Astrocyte (in vitro differentiated cells and primary cell): ENCODE measurements around the gene DOLPP1. TPM values are rescaled to one million over a fixed set of nuclear protein-coding genes. Genes with fewer than 3 reads are reported as not detected.

Experiments
- DNase-seq: peaks from one replicate; pipeline ENCODE4 v3.0.0-alpha.2; 2010; ENCODE audit warnings: low read depth
- FAIRE-seq: peaks from 2 replicates; lab custom pipeline; 2011; peaks lifted over from hg19 to GRCh38; lab: Jason Lieb, UNC
- H2AFZ ChIP-seq: 2 replicates; pipeline ENCODE4 v1.6.0; 2012; ENCODE audit warnings: low read depth, low read length, inconsistent platforms
- H3K27ac ChIP-seq: 2 replicates; pipeline ENCODE4 v1.5.1; 2011; ENCODE audit warnings: low read depth, low read length, inconsistent platforms
- H3K27me3 ChIP-seq: 2 replicates; pipeline ENCODE4 v1.6.0; 2011; ENCODE audit warnings: low read length, inconsistent platforms; ENCODE audit not compliant: insufficient read depth
- H3K36me3 ChIP-seq: 2 replicates; pipeline ENCODE4 v1.5.1; 2011; ENCODE audit warnings: low read length, inconsistent platforms; ENCODE audit not compliant: insufficient read depth
- H3K4me1 ChIP-seq: 2 replicates; pipeline ENCODE4 v1.5.1; 2011; ENCODE audit warnings: low read length, inconsistent platforms; ENCODE audit not compliant: insufficient read depth
- H3K4me2 ChIP-seq: 2 replicates; pipeline ENCODE4 v1.6.0; 2012; ENCODE audit warnings: low read length, inconsistent platforms
- H3K4me3 ChIP-seq: 2 replicates; pipeline ENCODE4 v1.5.1; 2011; ENCODE audit warnings: low read depth, mild to moderate bottlenecking, low read length, inconsistent platforms; ENCODE audit not compliant: insufficient read depth
- H3K79me2 ChIP-seq: 2 replicates; pipeline ENCODE4 v1.6.0; 2012; ENCODE audit warnings: mild to moderate bottlenecking, low read length, inconsistent platforms; ENCODE audit not compliant: insufficient read depth
- H3K9ac ChIP-seq: 2 replicates; pipeline ENCODE4 v1.6.0; 2012; ENCODE audit warnings: mild to moderate bottlenecking, low read length, inconsistent platforms
- H3K9me3 ChIP-seq: 2 replicates; pipeline ENCODE4 v1.5.1; 2012; ENCODE audit warnings: low read depth, mild to moderate bottlenecking, low read length, inconsistent platforms; ENCODE audit not compliant: insufficient read depth
- H4K20me1 ChIP-seq: 2 replicates; pipeline ENCODE4 v1.6.0; 2012; ENCODE audit warnings: low read length, inconsistent platforms; ENCODE audit not compliant: insufficient read depth
- H3K27ac Mint-ChIP-seq: one replicate; pipeline ENCODE4 v1.8.0; 2021; ENCODE audit warnings: mild to moderate bottlenecking, mixed read lengths; ENCODE audit not compliant: unreplicated experiment
- H3K27me3 Mint-ChIP-seq: one replicate; pipeline ENCODE4 v1.8.0; 2021; ENCODE audit warnings: low read depth, mixed read lengths; ENCODE audit not compliant: unreplicated experiment
- H3K36me3 Mint-ChIP-seq: one replicate; pipeline ENCODE4 v1.8.0; 2021; ENCODE audit warnings: low read depth, mixed read lengths; ENCODE audit not compliant: unreplicated experiment
- H3K4me1 Mint-ChIP-seq: one replicate; pipeline ENCODE4 v1.8.0; 2021; ENCODE audit warnings: low read depth, mixed read lengths; ENCODE audit not compliant: unreplicated experiment
- H3K4me3 Mint-ChIP-seq: one replicate; pipeline ENCODE4 v1.8.0; 2021; ENCODE audit warnings: mild to moderate bottlenecking, moderate library complexity, mixed read lengths; ENCODE audit not compliant: unreplicated experiment
- H3K9me3 Mint-ChIP-seq: one replicate; pipeline ENCODE4 v1.8.0; 2021; ENCODE audit warnings: mild to moderate bottlenecking, mixed read lengths; ENCODE audit not compliant: unreplicated experiment
- EZH2 ChIP-seq: IDR thresholded peaks from 2 replicates; pipeline ENCODE4 v1.6.1; 2012; ENCODE audit warnings: mild to moderate bottlenecking, low read length, inconsistent platforms; ENCODE audit not compliant: insufficient read depth
- total RNA-seq: library from RNA; stranded (reverse); gene quantifications from 2 replicates; pipeline ENCODE4 v1.2.1, GENCODE V29; 2021
- TF ChIP-seq, protein P1 (sequence below): IDR thresholded peaks from 2 replicates; pipeline ENCODE4 v1.5.1; 2011; ENCODE audit warnings: low read depth, mild to moderate bottlenecking, inconsistent platforms, low read length, moderate library complexity; ENCODE audit not compliant: insufficient read depth

DOLPP1 gene
- total RNA-seq, 1 donor from 2014 or later = 17.9 TPM

DNA sequence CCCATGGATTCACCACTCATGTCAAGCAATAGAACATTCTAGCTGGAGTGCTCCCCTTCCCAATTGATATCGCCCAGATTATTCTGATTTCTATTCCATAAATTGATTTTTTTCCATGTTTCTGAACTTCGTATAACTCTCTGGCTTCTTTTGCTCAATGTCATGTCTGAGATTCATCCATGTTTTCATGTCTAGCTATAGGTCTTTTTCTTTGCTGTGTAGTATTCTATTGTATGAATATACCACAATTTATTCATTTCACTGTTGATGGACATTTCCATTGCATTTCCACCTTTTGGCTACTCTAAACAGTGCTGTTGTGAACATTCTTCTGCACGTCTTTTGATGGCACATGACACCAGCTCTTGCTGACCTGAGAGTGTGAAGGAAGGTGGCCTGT, 49.9 kb downstream of the DOLPP1 start:
- Histone ChIP-seq H3K36me3 (peaks cover 3% of the 10 kb centered on the region), H2AFZ (no peak overlapping the region), H3K9me3 (no peaks in the 10 kb centered on the region), H3K79me2 (no peaks in the 10 kb centered on the region), H3K9ac (no peak overlapping the region), H3K4me3 (no peak overlapping the region), H3K4me2 (no peak overlapping the region), H3K27me3 (no peaks in the 10 kb centered on the region), H3K4me1 (peaks cover 8% of the 10 kb centered on the region), H3K27ac (no peak overlapping the region), H4K20me1 (peaks cover 12% of the 10 kb centered on the region)
- Mint-ChIP-seq H3K27me3 (no peaks in the 10 kb centered on the region), H3K4me1 (peaks cover 6% of the 10 kb centered on the region), H3K36me3 (peaks cover 13% of the 10 kb centered on the region), H3K4me3 (no peak overlapping the region), H3K27ac (no peak overlapping the region), H3K9me3 (no peaks in the 10 kb centered on the region)
- TF ChIP-seq, protein P1, sequence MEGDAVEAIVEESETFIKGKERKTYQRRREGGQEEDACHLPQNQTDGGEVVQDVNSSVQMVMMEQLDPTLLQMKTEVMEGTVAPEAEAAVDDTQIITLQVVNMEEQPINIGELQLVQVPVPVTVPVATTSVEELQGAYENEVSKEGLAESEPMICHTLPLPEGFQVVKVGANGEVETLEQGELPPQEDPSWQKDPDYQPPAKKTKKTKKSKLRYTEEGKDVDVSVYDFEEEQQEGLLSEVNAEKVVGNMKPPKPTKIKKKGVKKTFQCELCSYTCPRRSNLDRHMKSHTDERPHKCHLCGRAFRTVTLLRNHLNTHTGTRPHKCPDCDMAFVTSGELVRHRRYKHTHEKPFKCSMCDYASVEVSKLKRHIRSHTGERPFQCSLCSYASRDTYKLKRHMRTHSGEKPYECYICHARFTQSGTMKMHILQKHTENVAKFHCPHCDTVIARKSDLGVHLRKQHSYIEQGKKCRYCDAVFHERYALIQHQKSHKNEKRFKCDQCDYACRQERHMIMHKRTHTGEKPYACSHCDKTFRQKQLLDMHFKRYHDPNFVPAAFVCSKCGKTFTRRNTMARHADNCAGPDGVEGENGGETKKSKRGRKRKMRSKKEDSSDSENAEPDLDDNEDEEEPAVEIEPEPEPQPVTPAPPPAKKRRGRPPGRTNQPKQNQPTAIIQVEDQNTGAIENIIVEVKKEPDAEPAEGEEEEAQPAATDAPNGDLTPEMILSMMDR = no peak
- TF ChIP-seq EZH2 = no peak
- FAIRE-seq (no peak), DNase-seq (no peak)

DNA sequence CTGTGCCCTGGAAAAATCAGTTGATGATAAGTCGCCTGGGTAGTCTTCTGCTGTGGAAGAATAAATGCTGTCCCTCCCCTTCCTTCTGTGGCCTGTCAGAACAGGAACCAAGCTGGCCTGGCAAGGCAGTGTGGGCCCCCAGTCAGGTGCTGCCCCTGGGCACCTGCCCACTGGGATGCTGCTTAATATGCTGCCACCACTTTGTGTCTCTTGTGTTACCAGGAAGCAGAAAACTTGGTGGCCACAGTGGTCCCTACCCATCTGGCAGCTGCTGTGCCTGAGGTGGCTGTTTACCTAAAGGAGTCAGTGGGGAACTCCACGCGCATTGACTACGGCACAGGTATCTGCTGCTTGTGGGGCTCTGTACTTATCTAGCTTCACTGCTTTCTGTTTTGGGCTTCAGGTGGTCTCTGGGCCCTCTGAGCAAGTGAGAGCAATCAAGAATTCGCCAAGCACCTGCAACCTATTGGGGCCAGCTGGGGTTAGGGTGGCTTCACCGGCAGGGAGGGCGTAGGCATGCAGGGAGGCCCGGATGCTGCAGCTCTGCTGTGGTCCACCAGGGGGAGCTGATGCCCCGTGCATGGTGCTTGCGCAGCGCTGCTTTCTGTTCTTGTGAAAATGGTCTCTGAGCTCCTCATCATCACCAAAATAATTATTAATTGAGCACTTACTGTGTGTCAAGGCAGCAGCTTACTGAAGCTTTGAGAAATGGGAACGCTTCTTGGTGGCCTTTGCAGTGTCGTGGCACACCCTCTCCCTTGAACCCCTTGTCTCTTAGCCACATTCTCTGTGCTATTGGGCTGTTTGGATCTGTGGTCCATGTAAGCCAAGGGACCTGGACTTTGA, 50.6 kb downstream of the DOLPP1 start:
- no peak overlapping the region for H3K9ac ChIP-seq
- H3K4me3 ChIP-seq = no peak overlapping the region
- peaks cover 6% of the 10 kb centered on the region for H3K4me1 ChIP-seq
- Mint-ChIP-seq H3K4me1 (peaks cover 6% of the 10 kb centered on the region), H3K4me3 (no peak overlapping the region), H3K27ac (peak overlapping the region; percentile 34), H3K27me3 (no peaks in the 10 kb centered on the region), H3K9me3 (no peaks in the 10 kb centered on the region), H3K36me3 (peaks cover 11% of the 10 kb centered on the region)
- DNase-seq (peak; percentile 16), FAIRE-seq (no peak)
- H2AFZ ChIP-seq = no peak overlapping the region
- no peak overlapping the region for H3K27ac ChIP-seq
- no peaks in the 10 kb centered on the region for H3K27me3 ChIP-seq
- H3K4me2 ChIP-seq = no peak overlapping the region
- TF ChIP-seq EZH2 = no peak
- TF ChIP-seq, protein P1 = peak; percentile 96
- no peaks in the 10 kb centered on the region for H3K79me2 ChIP-seq
- peaks cover 3% of the 10 kb centered on the region for H3K36me3 ChIP-seq
- no peaks in the 10 kb centered on the region for H3K9me3 ChIP-seq
- H4K20me1 ChIP-seq = peaks cover 8% of the 10 kb centered on the region

DNA sequence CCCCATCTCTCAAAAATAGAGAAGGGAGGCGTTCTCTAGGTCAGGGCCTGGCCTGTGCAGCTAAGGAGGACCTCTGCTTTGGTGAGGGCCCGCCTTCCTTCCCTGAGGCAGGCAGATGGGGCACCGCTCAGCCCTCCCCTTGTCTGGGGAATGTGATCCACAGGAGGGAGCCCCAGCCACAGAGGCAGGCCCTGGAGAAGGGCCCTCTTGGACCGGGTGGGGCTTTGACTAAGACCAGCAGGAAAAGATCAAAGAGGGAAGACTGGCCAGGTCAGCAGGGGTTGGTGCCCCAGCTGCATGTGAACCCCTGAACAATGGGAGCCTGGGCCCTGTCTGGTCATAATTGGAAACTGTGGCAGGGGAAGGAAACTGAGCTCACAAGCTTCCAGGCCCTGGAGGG, 52.2 kb downstream of the DOLPP1 start:
- DNase-seq (no peak), FAIRE-seq (no peak)
- H4K20me1 ChIP-seq = peaks cover 4% of the 10 kb centered on the region
- H3K9me3 ChIP-seq = no peaks in the 10 kb centered on the region
- no peak overlapping the region for H3K4me3 ChIP-seq
- no peaks in the 10 kb centered on the region for H3K79me2 ChIP-seq
- H3K36me3 Mint-ChIP-seq = peaks cover 13% of the 10 kb centered on the region
- H3K4me2 ChIP-seq = no peak overlapping the region
- H3K4me3 Mint-ChIP-seq = no peak overlapping the region
- no peak for TF ChIP-seq EZH2
- TF ChIP-seq, protein P1 = no peak
- peaks cover 8% of the 10 kb centered on the region for H3K4me1 Mint-ChIP-seq
- no peak overlapping the region for H2AFZ ChIP-seq
- H3K4me1 ChIP-seq = peaks cover under 1% of the 10 kb centered on the region
- no peak overlapping the region for H3K27ac ChIP-seq
- peaks cover 3% of the 10 kb centered on the region for H3K36me3 ChIP-seq
- no peaks in the 10 kb centered on the region for H3K27me3 ChIP-seq
- H3K27ac Mint-ChIP-seq = no peak overlapping the region
- no peaks in the 10 kb centered on the region for H3K9me3 Mint-ChIP-seq
- H3K9ac ChIP-seq = peak overlapping the region; percentile 2
- H3K27me3 Mint-ChIP-seq = no peaks in the 10 kb centered on the region
